B cell (primary cell): Measurements from ENCODE around the gene RPRD1B.
"Not testable (repeated sequence)": the region's sequence is repeated elsewhere in the genome, so short reads cannot be mapped to it uniquely, and the experiment has no call there.

ENCODE experiments used
- EZH2 ChIP-seq: IDR thresholded peaks from 2 replicates; pipeline ENCODE4 v1.6.1; 2012; ENCODE audit warnings: borderline replicate concordance, low read depth, mild to moderate bottlenecking, moderate library complexity, low read length; ENCODE audit not compliant: insufficient read depth, poor library complexity, severe bottlenecking
- TF ChIP-seq, protein P1 (sequence below): fragments of 200-600 bp; IDR thresholded peaks from one replicate; pipeline ENCODE4 v1.8.0; 2022; ENCODE audit warnings: antibody characterized with exemption, mild to moderate bottlenecking

DNA sequence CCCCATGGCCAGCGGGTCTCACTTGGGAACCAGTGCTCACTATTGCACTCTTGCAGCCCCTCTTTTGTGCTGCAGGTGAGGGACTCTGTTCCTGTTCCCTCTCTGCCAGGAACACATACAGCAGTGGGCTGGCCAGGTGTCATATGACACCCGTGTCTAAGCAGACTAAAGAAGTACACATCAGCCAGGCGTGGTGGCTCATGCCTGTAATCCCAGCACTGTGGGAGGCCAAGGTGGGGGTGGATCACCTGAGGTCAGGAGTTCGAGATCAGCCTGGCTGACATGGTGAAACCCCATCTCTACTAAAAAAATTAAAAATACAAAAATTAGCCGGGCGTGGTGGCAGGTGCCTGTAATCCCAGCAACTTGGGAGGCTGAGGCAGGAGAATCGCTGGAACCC, 74.4 kb downstream of the RPRD1B start:
- TF ChIP-seq, protein P1, sequence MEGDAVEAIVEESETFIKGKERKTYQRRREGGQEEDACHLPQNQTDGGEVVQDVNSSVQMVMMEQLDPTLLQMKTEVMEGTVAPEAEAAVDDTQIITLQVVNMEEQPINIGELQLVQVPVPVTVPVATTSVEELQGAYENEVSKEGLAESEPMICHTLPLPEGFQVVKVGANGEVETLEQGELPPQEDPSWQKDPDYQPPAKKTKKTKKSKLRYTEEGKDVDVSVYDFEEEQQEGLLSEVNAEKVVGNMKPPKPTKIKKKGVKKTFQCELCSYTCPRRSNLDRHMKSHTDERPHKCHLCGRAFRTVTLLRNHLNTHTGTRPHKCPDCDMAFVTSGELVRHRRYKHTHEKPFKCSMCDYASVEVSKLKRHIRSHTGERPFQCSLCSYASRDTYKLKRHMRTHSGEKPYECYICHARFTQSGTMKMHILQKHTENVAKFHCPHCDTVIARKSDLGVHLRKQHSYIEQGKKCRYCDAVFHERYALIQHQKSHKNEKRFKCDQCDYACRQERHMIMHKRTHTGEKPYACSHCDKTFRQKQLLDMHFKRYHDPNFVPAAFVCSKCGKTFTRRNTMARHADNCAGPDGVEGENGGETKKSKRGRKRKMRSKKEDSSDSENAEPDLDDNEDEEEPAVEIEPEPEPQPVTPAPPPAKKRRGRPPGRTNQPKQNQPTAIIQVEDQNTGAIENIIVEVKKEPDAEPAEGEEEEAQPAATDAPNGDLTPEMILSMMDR = not testable (repeated sequence)
- TF ChIP-seq EZH2 = not testable (repeated sequence)
